HG03066 (cell line): ENCODE results near the gene FCER2.

Source experiments
- ATAC-seq: cut with Tn5 transposase; IDR thresholded peaks from one replicate; pipeline ENCODE4 v1.9.1; 2021; ENCODE audit warnings: low read depth; ENCODE audit not compliant: unreplicated experiment

FCER2 gene

GRCh38 chr19:7679771-7680605, 21.9 kb downstream of the FCER2 start:
- ATAC-seq, result no peak

DNA sequence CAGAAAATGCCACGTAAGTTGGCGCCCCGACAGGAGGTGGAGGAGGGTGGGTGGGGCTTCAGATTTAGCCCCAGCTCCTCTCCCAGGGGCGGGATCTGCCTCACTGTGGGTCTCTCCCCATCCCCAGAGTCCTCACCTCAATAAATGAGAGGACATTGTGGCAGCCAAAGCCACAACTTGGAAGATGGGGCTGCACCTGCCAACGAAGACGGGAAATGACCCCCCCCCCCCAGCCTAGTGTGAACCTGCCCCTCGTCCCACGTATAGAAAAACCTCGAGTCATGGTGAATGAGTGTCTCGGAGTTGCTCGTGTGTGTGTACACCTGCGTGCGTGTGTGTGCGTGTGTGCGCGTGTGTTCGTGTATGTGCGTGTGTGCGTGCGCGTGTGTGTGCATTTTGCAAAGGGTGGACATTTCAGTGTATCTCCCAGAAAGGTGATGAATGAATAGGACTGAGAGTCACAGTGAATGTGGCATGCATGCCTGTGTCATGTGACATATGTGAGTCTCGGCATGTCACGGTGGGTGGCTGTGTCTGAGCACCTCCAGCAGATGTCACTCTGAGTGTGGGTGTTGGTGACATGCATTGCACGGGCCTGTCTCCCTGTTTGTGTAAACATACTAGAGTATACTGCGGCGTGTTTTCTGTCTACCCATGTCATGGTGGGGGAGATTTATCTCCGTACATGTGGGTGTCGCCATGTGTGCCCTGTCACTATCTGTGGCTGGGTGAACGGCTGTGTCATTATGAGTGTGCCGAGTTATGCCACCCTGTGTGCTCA, 22.8 kb downstream of the FCER2 start:
- ATAC-seq, result no peak

GRCh38 chr19:7677669-7678311, 24.1 kb downstream of the FCER2 start:
- no peak for ATAC-seq

DNA sequence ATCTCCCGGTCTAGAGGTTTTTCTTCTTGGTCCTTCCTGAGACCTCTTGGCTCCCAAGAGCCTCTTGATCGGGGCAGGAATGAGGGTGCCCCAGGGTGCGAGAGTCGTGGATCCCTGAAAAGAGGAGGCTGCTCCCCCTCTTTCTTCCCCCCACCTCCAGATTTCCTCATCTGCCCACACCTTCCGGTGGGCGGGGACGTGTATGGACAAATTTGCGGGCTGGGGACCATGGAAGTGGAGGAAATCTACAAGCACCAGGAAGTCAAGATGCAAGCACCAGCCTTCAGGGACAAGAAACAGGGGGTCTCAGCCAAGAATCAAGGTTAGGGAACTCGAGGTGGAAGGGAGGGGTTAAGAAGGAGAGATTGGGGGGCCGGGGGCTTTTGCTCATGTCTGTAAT, 25.1 kb downstream of the FCER2 start, which contains the start of gene MCEMP1:
TSS of gene MCEMP1 (plus strand) at position 237 of the 400 bp plus-strand sequence. CDS start at position 268, 31 bp downstream.
- ATAC-seq, result no peak

GRCh38 chr19:7676376-7676775, 25.6 kb downstream of the FCER2 start:
- ATAC-seq, result no peak

GRCh38 chr19:7674010-7675005, 27.6 kb downstream of the FCER2 start:
- ATAC-seq, result no peak

- ATAC-seq, result no peak
These were observed 29.4 kb downstream of the FCER2 start for GRCh38 chr19:7672522-7672921.

- ATAC-seq, result no peak
These were observed 31.1 kb downstream of the FCER2 start for GRCh38 chr19:7670790-7671189.

DNA sequence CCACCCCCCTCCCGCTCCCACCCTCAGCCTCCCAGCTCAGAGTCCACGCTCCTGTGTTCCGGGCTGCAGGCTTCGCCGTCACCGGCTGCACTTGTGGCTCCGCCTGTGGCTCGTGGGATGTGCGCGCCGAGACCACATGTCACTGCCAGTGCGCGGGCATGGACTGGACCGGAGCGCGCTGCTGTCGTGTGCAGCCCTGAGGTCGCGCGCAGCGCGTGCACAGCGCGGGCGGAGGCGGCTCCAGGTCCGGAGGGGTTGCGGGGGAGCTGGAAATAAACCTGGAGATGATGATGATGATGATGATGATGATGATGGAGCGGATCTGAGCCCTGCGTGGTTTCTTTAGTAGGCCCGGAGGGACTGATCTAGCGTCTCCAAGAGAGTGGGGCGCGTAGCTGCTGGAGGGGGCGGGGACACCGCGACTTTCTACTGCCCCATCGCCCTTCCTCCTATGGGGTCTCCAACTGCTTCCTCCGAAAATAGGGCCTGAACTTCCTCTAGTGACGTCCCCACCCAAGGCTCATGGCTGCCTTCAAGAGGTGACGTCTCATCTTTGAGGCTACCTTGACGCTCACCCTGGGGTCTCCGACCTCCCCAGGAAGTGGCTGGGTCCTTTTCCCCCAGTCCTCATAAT, 31.7 kb downstream of the FCER2 start:
- no peak for ATAC-seq

- no peak for ATAC-seq
These were observed 32.3 kb downstream of the FCER2 start for GRCh38 chr19:7669641-7670040.

GRCh38 chr19:7668842-7669241, 33.1 kb downstream of the FCER2 start, which contains the start of gene RETN:
RETN (plus strand) TSS chr19:7669049; CDS start chr19:7669327, 278 bp downstream.
- ATAC-seq, result no peak

GRCh38 chr19:7665076-7665475, 36.9 kb downstream of the FCER2 start:
- no peak for ATAC-seq

DNA sequence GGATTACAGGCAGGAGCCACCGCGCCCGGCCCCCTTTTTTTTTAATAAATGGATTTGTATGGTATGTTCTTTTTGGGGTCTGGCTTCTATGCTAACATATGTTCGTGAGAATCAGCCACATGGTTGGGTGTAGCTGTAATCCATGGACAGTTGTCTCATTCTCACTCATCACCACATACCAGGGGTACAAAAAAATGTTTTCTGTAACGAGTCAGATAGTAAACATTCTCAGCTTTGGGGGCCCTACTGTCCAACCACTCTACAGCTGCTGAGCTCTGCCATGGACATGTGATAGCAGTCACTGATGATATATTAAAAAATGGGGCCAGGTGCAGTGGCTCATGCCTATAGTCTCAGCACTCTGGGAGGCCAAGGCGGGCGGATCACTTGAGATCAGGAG, 38.2 kb downstream of the FCER2 start:
- ATAC-seq, result no peak

DNA sequence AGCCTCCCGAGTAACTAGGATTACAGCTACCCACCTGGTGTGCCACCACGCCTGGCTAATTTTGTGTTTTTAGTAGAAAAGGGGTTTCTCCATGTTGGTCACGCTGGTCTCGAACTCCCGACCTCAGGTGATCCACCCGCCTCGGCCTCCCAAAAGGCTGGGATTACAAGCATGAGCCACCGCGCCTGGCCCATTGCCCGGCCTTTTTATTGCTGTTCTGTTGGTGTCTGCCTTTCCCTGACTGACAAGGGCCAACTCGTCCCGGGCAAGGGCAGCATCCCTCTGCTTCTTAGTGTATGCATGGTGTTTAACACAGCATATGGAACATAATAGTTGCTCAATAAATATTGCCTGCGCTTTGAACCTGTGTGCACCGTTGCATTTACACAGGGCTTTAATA, 39.3 kb downstream of the FCER2 start:
- no peak for ATAC-seq

- ATAC-seq, result no peak
These were observed 40.0 kb downstream of the FCER2 start for GRCh38 chr19:7661744-7662538.

DNA sequence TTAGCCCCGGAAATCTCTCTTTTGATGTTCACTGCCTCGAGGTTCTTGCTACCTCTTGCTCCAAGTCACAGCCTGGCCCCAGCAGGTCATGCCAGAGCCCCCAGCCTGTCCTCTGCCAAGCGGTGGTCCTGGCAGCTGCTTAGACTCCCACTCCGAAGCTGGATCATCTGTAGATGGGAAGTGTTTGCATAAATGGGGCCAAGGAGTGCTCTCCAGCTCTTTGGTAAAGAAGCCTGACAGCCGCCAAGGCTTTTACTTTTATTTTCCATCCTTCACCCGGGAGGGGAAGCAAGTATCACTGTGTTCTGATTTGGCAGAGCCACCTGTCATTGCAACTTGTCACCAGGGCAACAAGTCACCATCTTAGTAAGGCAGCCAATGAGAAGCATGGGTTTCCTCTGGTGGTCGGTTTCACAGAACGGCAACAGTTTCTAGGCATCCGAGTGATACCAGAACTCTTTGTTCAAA, 43.7 kb downstream of the FCER2 start:
- peak; percentile 75 for ATAC-seq

DNA sequence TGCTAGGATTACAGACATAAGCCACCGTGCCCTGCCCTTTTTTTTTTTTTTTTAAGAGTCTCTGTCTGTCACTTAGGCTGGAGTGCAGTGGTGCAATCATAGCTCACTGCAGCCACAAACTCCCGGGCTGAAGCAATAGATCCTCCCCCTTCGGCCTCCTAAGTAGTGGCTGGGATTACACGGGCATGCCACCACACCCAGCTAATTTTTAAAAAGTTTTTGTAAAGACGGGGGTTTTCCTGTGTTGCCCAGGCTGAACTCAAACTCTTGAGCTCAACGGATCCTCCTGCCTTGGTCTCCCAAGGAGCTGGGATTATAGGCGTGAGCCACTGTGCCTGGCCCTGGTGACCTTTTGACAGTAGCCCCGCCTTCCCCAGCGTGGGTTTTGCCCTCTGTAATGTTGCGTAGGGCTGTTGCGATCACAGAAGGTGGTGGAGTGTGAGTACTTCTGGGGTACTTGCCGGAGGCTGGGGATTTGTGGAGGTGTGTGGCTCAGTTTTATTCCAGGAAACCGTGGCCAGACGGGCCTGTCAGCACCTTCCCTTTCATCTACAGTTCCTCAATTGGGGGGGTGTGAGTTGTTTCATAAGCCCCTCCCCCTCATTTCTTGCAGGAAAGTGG, 44.7 kb downstream of the FCER2 start:
- ATAC-seq, result no peak

DNA sequence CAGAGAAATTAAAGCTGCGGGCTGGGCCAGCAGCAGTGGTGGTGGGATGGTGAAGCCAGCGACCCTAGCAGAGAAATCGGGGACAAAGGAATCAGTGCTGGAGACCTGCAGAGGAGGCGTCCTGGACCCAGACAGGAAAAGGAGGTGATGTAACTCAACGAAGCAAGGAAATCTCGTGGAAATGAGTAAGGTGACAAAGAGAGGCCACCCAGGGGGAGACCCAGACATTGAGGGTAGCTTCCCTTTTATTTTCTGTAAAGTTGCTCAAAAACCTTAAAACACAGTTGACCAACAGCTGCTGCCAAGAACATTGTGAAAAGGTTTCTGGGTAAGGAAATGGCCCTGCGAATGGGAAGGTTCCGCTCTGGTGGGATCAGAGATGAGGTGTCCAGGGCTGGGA, 46.4 kb downstream of the FCER2 start:
- no peak for ATAC-seq
